ENCODE measurements around the gene LRFN3. TPM values are rescaled to one million over a fixed set of nuclear protein-coding genes. Genes with fewer than 3 reads are reported as not detected.

LRFN3 gene
- total and polyA plus RNA-seq, 2 donors (not counting 1 experiment from before 2014, with no cell fraction given): 0.79 to 1.6 TPM

- no peaks in the 10 kb centered on the region for H3K79me2 ChIP-seq (ENCODE audit: control insufficient read depth, insufficient read depth, low read length)
- no peak overlapping the region for H3K27ac ChIP-seq (ENCODE audit: low read length in 2 of 2)
- H3K36me3 ChIP-seq (replicated peaks in 1 of 2; ENCODE audit: control extremely low read depth in 1 of 2, control insufficient read depth in 1 of 2, extremely low read depth in 1 of 2, insufficient read depth in 2 of 2, low read length in 1 of 2): no peaks in the 10 kb centered on the region
- H3K9me3 ChIP-seq (ENCODE audit: control extremely low read depth in 1 of 3, control insufficient read depth in 2 of 3, insufficient read depth in 1 of 3, low read length in 2 of 3): no peaks in the 10 kb centered on the region
- Mint-ChIP-seq H3K27me3 (peaks cover 32% of the 10 kb centered on the region), H3K4me3 (no peak overlapping the region), H3K9me3 (ENCODE audit: insufficient read depth) (no peaks in the 10 kb centered on the region), H3K4me1 (no peaks in the 10 kb centered on the region), H3K27ac (no peak overlapping the region)
- CTCF ChIA-PET: no interaction called here
- no peaks in the 10 kb centered on the region for H3K4me1 ChIP-seq (ENCODE audit: control insufficient read depth in 2 of 2, insufficient read depth in 2 of 2, low read length in 2 of 2)
- WGBS (ENCODE audit: insufficient coverage): 13% methylated on average over 1 of the region's 5 CpGs
- intact Hi-C loops (cut with micrococcal nuclease): no loop called here
- no peak for DNase-seq
- H3K4me2 ChIP-seq (replicated peaks; ENCODE audit: low read depth, low read length, poor library complexity, severe bottlenecking): no peak overlapping the region
- no peaks in the 10 kb centered on the region for H4K20me1 ChIP-seq (ENCODE audit: control insufficient read depth, insufficient read depth, low read length, poor library complexity, severe bottlenecking)
- no peak for ATAC-seq (ENCODE audit: low read depth)
- peaks cover 0 to 12% (median 0%) of the 10 kb centered on the region in 4 experiments for H3K27me3 ChIP-seq (replicated peaks in 1 of 4; ENCODE audit: control extremely low read depth in 1 of 4, control insufficient read depth in 3 of 4, insufficient read depth in 4 of 4, low read length in 3 of 4)
- H3K9ac ChIP-seq (ENCODE audit: low read length): no peak overlapping the region
- no peak overlapping the region for H2AFZ ChIP-seq (ENCODE audit: insufficient read depth, low read depth, low read length, poor library complexity, severe bottlenecking)
- TF ChIP-seq CTCF (IDR thresholded peaks at IDR 0.05): no peak
- no peak for TF ChIP-seq EZH2 (IDR thresholded peaks at IDR 0.05; ENCODE audit: borderline replicate concordance, insufficient read depth, low read depth, low read length, poor library complexity, severe bottlenecking)
- POLR2A ChIA-PET: no interaction called here
- H3K4me3 ChIP-seq (ENCODE audit: control extremely low read depth in 1 of 5, extremely low read depth in 1 of 5, insufficient read depth in 1 of 5, low read depth in 2 of 5, low read length in 4 of 5): no peak overlapping the region
These were observed 39.5 kb downstream of the LRFN3 start for GRCh38 chr19:35975608-35976214.

- no peak overlapping the region for H3K4me2 ChIP-seq (replicated peaks; ENCODE audit: low read depth, low read length, poor library complexity, severe bottlenecking)
- DNase-seq: no peak
- no peaks in the 10 kb centered on the region for H3K9me3 ChIP-seq (ENCODE audit: control extremely low read depth in 1 of 3, control insufficient read depth in 2 of 3, insufficient read depth in 1 of 3, low read length in 2 of 3)
- no peaks in the 10 kb centered on the region for H3K4me1 ChIP-seq (ENCODE audit: control insufficient read depth in 2 of 2, insufficient read depth in 2 of 2, low read length in 2 of 2)
- H3K9ac ChIP-seq (ENCODE audit: low read length): no peak overlapping the region
- Mint-ChIP-seq H3K4me1 (no peaks in the 10 kb centered on the region), H3K27ac (no peak overlapping the region), H3K9me3 (ENCODE audit: insufficient read depth) (no peaks in the 10 kb centered on the region), H3K4me3 (no peak overlapping the region), H3K27me3 (peaks cover 39% of the 10 kb centered on the region)
- H3K27ac ChIP-seq (ENCODE audit: low read length in 2 of 2): no peak overlapping the region
- H3K36me3 ChIP-seq (replicated peaks in 1 of 2; ENCODE audit: control extremely low read depth in 1 of 2, control insufficient read depth in 1 of 2, extremely low read depth in 1 of 2, insufficient read depth in 2 of 2, low read length in 1 of 2): no peaks in the 10 kb centered on the region
- H3K27me3 ChIP-seq (replicated peaks in 1 of 4; ENCODE audit: control extremely low read depth in 1 of 4, control insufficient read depth in 3 of 4, insufficient read depth in 4 of 4, low read length in 3 of 4): peaks cover 0 to 12% (median 0%) of the 10 kb centered on the region in 4 experiments
- H4K20me1 ChIP-seq (ENCODE audit: control insufficient read depth, insufficient read depth, low read length, poor library complexity, severe bottlenecking): no peaks in the 10 kb centered on the region
- WGBS (ENCODE audit: insufficient coverage): 46% methylated on average over 12 of the region's 14 CpGs
- H3K79me2 ChIP-seq (ENCODE audit: control insufficient read depth, insufficient read depth, low read length): no peaks in the 10 kb centered on the region
- ChIA-PET POLR2A (no interaction called here), CTCF (no interaction called here)
- peak; percentile 28 for ATAC-seq (ENCODE audit: low read depth)
- intact Hi-C loops (cut with micrococcal nuclease): no loop called here
- TF ChIP-seq CTCF (IDR thresholded peaks at IDR 0.05) (peak; percentile 30), EZH2 (IDR thresholded peaks at IDR 0.05; ENCODE audit: borderline replicate concordance, insufficient read depth, low read depth, low read length, poor library complexity, severe bottlenecking) (no peak)
- no peak overlapping the region for H2AFZ ChIP-seq (ENCODE audit: insufficient read depth, low read depth, low read length, poor library complexity, severe bottlenecking)
- H3K4me3 ChIP-seq (ENCODE audit: control extremely low read depth in 1 of 5, extremely low read depth in 1 of 5, insufficient read depth in 1 of 5, low read depth in 2 of 5, low read length in 4 of 5): no peak overlapping the region
These were observed 41.5 kb downstream of the LRFN3 start for GRCh38 chr19:35977446-35978222.
